IMR-90 (cell line): ENCODE results near the gene LRFN5.

ENCODE experiments used
- CTCF ChIP-seq: conservative IDR thresholded peaks from 2 replicates; pipeline ENCODE4 v1.5.1; 2012; ENCODE audit warnings: mild to moderate bottlenecking, low read depth, low read length, improper control_type of control experiment
- ELK1 ChIP-seq: fragments of 150-350 bp; IDR thresholded peaks from 2 replicates; pipeline ENCODE4 v1.6.1; 2016; ENCODE audit warnings: low read depth, mild to moderate bottlenecking, low read length, moderate library complexity, borderline replicate concordance
- NFE2L2 ChIP-seq: fragments of 150-350 bp; IDR thresholded peaks from 2 replicates; pipeline ENCODE4 v1.6.1; 2016; ENCODE audit warnings: low read depth, mild to moderate bottlenecking, low read length
- POLR2A ChIP-seq: IDR thresholded peaks from 2 replicates; pipeline ENCODE4 v1.6.1; 2012; ENCODE audit warnings: mild to moderate bottlenecking, low read depth, low read length
- RAD21 ChIP-seq: IDR thresholded peaks from 2 replicates; pipeline ENCODE4 v1.6.1; 2012; ENCODE audit warnings: low read length, improper control_type of control experiment

- TF ChIP-seq CTCF (no peak), NFE2L2 (no peak), POLR2A (no peak), RAD21 (no peak), ELK1 (no peak)
Observed at GRCh38 chr14:41650802-41651201, 44.1 kb downstream of the LRFN5 start.
